Fibroblast of gingiva (primary cell): ENCODE data around the gene MBP.
A peak's percentile ranks its signal among the peaks of the same experiment; 100 is the strongest.

Experiments
- DNase-seq: peaks from one replicate; pipeline ENCODE4 v3.0.0-alpha.2; 2011; ENCODE audit warnings: low read depth

MBP gene

DNA sequence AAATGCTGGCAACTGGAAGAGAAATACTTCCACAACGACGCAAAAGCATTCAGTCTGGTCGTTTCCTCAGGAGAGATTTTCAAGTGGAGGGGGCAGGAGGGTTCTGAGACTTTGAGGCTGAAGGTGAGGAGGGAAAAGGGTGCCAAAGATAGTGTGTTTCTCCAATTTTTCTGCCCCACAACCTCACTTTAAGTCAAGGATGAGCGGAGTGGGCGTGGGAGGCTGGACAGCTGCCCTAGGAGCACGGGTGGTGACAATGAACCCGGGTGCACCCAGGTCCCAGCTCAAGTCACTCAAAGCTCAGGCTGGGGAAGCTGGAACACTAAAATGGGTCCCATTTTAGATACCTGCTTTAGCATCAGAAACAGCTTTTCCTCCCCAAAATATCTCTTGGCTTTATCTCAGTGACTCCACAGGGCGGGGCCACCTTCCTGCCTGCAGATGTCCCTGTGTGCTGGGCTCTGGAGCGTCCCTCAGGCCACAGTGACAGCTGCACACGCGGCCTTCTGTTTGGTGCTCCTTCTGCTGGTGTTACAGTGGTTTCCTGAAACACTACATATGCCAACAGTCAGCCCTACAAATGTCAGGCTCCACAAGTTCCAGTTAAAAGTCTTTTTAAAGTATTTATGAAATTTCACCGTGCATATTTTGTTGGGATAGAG, 1.4 kb upstream of the MBP start:
- peak; percentile 18 for DNase-seq

DNA sequence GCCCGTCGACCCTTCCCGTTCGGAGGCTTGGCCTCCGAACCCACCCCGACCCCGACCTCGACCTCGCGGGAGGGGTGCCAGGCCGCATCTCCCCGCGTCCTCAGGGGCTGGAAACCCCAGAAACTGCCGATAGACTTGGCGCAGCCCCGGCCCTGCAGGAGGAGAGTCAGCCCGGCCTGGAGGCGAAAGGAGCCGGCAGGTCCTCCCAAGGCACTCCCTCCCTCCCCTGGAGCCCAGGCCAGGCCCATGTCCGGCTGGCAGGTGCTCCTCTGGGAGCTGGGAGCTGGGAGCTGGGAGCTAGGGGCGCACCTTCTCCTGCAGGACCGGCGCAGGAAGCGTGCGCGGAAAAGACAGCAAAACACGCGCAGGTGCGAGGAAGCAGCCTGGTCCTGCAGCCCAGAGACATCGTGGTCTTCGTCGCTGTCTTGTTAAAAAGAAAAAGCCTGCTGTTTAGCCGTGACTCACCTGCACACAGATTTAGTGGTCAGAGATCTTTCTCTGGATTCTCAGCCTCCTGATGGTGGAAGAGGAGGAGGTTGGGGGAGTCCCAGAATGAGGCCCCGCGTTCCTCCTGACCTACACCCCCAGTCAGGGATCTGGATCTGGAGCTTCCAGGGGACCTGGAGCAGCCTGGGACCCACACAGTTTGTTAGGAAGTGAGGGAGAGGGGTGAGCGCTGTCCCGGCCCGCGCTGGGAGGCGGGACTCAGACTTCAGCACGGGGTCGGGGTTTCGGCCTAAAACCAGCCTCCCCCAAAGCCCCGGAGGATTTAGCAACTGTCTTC, 660 bp upstream of the MBP start:
- no peak for DNase-seq

DNA sequence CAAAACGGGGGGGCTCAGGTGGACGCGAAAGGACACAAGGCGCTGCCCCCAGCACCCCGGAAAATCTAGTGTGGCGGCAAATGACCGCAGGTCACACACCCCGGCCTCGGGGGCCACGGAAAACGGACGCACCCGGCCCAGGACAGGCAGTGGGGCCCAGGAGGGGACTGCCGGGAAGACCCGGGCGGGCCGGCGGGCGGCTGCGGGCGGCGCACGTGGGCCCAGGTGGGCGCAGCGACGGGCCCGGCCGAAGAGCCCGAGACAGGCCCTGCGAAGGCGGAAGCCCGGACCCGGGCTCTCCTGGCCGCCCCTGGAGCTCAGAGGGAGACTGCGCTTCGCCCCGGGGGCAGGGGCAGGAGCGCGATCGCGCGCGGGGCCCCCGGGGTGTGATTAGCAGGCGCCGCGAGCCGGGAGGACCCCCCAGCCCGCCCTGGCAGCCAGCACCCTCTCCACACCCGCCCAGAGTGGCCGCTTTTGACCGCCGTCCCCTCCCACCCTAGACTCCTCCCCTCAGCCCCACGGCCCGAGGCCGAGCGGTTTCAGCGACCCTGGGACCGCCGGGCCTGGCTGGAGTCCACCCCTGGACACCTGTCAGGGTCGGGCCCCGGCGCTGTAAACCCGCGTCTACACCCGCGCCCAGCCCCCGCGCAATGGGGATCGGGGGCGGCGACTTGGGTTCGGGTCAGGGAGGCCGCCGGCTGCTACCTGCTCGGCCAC, 773 bp downstream of the MBP start:
- DNase-seq = peak; percentile 34

DNA sequence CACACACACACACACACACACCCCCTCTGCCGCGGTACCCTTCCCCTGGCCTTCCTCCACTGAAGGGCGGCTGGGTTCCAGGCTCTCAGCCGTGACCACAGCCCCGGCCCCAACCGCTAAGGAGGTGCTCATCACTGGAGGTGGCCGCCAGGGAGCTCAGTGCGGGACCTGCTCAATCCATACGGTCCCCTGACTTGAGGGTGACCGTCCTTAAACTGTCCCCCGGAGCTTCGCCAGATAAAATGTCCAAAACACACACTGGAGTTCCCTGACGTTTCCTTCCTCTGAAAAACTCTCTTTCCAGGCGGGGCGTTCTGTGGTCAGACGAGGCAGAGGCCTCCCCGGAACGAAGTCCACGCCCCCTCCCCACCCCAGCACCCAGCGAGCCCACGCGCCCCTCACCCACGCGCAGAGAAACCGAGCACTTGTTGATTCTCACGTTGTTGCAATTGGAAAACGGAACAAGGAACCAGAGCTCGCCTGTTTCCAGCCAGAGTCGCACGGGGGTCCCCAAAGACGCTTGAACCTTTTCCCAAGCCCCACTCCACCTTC, 1.4 kb downstream of the MBP start:
- DNase-seq = peak; percentile 24

DNA sequence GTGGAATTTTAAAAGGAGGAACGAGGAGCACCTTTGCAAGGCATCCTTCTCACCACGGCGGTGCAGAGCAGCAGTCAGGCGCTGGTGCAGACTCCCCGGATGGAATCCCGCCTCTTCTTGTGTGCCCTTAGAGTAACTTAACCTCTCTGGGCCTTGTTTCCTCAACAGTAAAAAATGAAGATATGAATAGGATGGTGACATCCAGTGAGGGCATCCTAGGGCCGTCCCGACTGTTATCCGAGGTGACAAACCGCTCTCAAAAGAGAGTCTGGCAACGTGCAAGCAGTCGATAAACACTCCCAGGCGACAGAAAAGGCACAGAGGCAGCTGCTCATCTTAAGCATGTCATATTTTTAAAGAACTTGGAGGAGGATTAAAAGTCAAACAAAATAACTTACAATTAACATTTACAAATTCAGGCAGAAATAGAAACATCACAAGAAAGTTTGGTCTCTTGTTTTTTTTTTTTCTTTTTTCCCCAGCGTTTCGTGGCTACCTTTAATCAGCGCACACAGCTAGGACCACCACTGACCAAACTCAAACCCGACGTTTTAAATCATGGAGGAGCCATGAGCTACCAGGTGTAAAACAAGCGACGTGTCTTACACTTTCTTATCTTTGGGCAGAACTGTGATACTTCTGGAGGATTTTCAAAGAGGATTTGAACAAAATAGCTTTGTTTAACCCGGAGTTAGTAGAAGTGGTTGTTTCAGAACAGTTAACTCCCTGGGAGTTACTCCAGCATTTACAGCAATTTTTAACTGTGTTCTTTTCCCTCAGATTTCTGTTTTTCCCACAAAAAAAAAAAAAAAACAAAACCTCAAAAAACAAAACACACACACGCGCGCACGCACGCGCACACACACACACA, 2.1 kb downstream of the MBP start:
- DNase-seq = no peak

DNA sequence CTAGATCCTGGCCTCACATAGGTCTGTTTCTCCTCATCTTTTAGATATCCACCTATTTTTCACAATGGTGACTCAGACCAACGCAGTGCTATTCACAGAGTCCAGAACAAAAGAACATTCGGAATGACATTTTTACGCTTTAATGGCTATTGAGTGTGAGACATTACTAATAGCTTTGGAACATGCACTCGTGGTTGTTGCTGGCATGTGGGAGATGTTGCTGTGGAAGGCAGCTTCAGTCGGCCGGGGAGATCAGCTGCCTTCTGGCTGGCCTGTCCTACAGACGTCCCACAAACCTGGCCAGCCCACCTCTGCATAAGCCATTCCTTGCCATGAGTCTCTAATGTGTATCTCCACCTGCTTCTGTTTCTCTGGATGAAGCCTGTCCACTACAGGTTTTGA, 3.4 kb downstream of the MBP start:
- DNase-seq = peak; percentile 63

DNA sequence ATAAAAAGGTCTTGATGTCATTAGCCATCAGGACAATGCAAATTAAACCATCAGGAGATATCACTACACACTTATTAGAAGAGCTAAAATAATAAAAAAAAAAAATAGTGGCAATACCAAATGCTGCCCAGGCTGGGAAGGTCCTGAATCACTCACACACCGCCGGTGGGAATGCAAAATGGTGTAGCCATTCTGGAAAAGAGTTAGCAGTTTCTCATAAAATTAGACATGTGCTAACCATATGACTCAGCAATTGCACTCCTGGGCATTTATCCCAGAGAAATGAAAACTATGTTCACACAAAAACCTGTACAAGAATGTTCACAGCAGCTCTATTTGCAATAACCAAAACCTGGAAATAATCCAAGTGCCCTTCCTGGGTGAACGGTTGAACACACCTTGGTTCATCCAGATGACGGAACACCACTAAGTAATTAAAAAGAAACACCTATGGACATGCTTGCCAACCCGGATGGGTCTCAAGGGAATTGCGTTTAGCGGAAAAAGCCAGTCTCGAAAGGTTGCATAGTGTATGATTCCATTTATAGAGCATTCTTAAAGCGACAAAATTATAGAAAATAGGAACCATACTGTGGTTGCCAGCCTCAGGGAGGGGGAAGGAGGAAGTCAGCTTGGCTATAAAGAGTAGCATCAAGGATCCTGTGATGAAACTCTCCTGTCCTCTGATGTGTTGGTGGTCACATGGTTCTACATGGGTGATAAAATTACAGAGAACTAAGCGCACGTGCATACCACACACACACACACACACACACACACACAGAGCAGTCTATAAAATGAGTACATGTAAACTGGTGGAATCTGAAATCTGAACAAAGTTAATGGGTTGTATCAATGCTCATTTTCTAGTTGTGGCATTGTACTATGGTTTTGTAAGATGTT, 4.6 kb downstream of the MBP start:
- DNase-seq = peak; percentile 92

DNA sequence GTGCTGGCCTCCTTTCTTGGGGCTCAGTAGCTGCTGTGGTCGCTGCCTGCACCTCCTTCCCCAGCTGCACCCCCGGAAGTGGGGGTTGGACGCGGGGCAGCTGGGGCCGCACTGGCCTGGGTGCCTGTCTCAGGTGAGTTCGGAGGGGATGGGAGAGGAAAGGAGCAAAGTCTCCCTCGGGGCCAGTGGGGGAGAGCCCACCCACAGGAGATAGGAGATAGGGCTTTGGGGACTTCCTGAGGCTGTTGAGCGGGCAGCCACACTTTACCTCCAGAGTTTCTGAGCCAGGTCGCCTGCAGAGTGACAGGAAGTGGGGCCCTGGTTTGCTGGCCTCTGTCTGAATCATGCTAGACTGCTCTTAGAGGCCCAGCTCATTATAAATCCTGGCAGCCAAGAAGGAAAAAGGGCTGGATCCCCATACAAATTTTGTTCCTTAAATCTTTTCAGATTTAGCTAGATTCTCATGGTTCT, 8.1 kb downstream of the MBP start:
- no peak for DNase-seq

DNA sequence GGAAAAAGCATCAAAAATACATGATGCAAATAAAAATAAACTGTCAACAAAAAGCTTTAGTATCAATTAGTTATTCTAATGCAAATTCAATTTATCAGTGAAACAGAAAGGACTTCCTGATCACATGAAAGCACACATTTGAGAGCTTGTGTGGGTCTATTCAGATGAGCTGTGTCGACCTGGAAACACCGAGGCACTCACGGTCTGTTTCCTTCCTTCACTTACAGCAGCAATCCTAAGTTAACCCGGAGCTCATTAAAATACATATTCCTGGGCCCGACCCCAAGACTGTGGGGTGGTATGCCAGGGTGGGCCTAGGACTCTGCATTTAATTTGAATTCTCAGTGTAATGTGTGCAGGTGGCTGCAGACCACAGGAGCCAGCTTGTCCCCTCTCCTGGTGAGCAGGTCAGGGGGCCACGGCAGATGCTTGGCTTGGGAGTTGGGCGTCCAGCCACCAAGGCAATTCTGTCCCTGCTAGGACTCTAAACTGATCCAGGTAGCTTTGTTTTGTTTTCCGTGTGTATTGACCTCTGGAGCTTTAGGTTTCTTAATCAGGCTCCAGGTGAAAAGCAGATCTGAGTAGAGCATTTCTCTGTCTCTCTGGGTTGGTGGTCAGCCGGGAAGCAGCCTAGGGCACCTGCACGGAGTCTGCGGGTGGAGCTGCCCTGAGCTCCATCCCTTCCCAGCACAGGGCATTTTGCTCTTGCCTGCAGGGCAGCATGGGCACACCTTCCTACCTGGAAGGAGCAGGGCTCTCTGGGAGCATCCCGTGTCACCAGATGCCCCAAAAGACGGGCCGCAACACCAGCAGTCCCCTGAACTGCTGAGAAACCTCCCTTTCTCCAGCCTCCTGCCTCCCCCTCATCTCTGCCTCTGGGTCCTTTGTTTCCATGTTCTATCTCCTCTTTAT, 9.0 kb downstream of the MBP start:
- no peak for DNase-seq

DNA sequence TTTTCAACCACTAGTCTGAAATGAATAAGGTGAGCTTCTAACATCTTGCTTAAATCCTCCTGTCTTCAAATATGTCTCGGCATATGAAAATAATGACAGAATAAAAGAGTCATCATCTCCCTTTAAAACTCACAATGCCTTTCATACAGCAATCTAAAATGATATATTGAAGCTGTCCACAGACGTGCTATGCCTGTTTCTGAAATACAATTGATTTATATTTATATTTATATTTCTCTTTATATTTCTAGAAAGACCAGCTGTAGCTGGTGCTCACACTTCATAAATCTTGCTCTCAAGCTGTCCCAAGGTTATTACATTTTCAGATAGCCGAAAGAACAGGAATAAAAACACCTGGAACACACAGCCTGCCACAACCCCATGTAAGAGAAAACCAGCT, 11.1 kb downstream of the MBP start:
- no peak for DNase-seq

DNA sequence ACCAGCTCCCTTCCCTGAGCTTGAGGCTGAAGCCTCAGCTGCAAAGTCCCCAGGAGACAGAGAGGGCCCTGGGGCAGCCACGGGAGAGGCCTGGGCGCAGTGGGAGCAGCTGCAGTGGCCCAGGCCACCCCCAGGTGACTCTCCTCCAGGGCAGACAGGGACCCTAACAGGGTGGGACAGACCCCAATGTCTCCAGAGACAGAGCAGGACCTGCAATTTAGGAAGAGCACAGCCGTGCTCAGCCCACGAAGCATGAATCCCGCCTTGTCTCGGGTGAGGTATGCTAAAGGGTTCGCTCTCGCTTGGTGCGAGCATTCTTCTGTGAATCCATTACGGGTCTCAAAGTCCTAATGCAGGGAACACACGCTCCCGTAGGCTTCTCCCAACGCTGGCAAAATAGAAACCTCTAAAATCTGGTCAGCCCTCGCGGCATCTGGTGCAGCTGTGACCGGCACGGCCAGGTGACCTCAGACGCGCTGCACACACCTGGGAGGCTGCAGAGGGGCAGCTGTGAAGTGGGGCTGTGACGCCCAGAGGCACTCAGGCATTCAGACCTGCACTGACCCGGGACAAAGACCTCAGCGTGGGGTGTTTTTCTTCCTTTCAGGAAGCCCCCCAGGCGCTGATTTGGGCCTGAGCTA, 12.6 kb downstream of the MBP start:
- DNase-seq = no peak

DNA sequence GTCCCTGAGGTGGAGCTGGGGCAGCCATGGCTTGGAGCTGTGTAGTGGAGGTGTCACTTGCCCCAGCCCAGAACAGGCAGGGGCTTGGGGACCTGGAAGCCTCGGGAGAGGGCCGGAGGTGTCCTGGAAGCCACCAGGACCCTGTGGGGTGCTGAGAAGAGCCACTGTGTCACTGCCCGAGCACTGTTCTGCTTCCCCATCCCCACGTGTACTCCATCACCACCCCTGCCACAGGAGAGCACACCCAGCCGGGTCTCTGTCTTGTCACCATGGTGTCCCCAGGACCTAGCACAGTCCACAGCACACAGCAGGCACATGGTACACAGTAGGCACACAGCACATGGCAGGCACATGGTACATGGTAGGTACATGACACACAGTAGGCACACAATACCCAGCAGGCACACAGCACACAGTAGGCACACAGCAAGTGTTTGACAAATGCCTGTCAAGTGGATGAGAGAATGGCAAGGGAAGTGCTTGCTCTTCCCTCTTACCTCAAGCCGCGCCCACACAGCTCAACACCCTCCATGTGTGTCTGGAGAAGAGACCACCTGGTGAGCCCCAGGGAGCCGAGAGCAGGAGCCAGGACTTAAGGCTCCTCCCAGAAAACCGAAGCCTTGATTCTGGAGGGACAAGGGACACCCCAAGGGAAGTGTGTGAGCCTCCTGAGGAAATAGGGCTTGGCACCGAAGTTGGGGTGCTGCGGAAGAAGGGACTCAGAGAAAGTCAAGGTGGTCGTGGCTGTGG, 13.3 kb downstream of the MBP start:
- DNase-seq = no peak

DNA sequence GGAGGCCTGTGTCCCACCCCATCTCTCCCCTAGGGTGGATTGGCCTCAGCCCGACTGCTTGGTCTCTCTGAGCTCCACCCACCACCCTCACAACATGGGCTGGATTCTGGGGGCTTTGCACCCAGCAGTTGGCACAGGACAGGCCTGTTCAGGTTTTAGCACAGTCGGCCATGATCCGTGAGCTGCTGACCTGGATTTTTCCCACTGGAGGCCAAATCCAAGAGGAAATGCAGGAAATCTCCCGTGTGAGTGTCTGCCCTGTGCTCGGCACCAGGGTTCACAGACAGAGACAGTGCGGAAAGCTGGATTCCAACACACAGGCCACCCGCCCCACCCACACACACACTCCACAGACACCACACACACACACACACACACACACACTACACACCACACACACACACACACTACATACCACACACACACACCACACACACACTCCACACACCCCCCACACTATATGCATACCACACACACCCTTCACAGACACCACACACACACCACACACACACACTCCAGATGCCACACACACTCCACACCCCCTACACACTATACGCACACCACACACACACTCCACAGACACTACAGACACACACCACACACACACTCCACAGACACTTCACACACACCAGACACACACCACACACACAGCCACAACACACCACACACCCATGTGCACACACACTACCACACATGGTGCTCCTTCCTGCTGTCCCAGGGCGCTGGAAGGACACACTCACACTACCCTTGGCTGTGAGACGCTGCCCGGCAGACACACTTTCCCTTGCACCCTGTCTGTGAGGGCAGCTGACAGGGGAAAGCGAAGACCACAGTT, 14.1 kb downstream of the MBP start:
- no peak for DNase-seq

DNA sequence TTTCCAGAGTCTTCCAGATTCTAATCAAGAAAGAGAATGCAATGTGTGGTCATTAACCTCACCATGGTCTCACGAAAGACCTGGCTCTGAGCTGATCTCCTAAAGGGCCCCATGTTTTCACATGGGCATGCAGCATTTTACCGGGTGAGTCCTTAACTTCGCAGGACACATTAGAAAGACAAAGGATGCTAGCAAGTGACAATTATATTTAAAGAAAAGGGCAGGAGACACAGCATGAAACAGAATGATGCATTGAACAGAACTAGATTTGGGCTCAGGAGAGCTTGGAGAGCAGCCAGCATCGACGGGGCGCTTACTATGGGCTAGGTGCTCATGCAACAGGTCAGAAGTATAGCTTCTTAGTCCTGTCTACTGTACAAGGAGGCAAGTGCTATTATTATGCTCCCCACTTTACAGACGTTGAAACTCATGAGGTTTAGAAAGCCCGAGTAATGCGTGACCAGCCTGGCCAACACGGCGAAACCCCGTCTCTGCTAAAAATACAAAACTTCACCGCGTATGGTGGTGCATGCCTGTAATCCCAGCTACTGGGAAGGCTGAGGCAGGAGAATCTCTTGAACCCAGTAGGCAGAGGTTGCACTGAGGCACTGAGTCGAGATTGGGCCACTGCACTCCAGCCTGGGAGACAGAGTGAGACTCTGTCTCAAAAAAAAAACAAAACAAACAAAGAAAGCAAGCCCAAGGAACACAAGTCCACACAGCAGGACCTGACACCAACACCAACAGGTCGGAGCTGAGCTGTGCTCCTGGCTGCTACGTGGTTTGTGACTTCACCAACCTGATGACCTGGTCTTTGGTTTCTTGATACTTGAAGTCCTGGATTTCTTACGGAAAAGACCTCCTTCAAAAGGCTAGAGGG, 16.1 kb downstream of the MBP start:
- DNase-seq = no peak

DNA sequence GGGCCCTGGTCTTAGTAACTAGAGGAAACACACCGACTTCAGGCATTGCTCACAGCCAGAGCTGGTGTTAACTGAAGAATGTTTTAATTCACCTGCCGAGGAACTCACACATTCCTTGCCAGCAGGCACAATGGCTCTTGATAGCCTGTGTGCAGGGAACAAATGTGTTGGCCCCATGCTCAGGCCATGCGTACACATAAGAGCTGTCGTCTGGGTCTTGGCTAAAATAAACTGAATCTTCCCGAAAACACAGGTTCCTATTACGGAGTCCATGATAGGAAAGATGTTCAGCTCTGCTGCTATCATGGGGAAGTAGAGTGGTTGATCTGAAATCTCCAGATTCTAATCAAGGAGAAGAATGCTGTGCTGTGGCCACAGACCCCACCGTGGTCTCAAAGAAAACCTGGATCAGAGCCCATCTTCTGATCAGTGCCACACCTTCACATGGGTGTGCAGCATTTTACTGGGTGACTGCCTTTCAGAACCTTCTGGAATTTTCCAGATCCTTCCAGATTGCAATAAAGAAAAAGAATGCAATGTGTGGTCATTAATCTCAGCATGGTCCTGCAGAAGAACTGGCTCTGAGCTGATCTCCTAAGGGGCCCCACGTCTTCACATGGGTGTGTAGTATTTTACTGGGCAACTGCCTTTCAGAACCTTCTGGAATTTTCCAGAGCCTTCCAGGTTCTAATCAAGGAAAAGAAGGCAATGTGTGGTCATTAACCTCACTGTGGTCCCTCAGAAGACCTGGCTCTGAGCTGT, 17.2 kb downstream of the MBP start:
- no peak for DNase-seq
